Uterus (tissue), 2 donors: ENCODE results near the gene WSCD2.

Experiments
- POLR2A ChIP-seq, 2 donors: fragments of 450-650 bp; IDR thresholded peaks; one replicate each; pipeline ENCODE4 v1.6.1; 2016; ENCODE audit warnings: antibody characterized with exemption in 2 of 2, mild to moderate bottlenecking in 1 of 2, moderate library complexity in 1 of 2
- TF ChIP-seq, protein P1 (sequence below), 4 experiments: fragments of 200-600 bp in 2 of 4; fragments of 450-650 bp in 2 of 4; sonication (generic) in 2 of 4; IDR thresholded peaks; one replicate each; pipeline ENCODE4 v1.5.1; 2016 to 2019; ENCODE audit warnings: antibody characterized with exemption in 4 of 4, mild to moderate bottlenecking in 2 of 4, moderate library complexity in 1 of 4

DNA sequence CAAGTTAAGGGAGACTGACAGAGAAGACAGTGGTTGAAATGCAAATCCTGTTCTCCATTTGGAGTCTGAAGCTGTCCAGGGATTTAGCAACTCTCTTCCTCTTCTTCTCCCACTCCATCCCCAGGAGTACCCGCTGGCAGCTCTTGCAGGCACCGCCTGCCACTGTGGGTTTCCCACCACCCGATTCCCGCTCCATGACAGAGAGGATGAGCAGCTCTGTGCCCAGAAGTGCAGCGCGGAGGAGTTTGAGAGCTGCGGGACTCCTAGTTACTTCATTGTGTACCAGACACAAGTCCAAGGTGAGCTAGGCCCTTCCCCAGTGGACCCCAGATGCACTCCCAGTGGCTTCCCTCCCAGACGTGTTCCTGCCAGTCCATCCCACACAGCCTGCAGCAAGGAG is 97.8 kb downstream of the WSCD2 start:
- TF ChIP-seq, protein P1, sequence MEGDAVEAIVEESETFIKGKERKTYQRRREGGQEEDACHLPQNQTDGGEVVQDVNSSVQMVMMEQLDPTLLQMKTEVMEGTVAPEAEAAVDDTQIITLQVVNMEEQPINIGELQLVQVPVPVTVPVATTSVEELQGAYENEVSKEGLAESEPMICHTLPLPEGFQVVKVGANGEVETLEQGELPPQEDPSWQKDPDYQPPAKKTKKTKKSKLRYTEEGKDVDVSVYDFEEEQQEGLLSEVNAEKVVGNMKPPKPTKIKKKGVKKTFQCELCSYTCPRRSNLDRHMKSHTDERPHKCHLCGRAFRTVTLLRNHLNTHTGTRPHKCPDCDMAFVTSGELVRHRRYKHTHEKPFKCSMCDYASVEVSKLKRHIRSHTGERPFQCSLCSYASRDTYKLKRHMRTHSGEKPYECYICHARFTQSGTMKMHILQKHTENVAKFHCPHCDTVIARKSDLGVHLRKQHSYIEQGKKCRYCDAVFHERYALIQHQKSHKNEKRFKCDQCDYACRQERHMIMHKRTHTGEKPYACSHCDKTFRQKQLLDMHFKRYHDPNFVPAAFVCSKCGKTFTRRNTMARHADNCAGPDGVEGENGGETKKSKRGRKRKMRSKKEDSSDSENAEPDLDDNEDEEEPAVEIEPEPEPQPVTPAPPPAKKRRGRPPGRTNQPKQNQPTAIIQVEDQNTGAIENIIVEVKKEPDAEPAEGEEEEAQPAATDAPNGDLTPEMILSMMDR (IDR thresholded peaks at IDR 0.05): no peak
- no peak for TF ChIP-seq POLR2A (IDR thresholded peaks at IDR 0.05)
